ENCODE data around the gene KCND1. TPM values are rescaled to one million over a fixed set of nuclear protein-coding genes. Genes with fewer than 3 reads are reported as not detected.

KCND1 gene
- polyA plus RNA-seq, 1 donor (not counting 4 experiments of a cell fraction or from before 2014, with no cell fraction given): 0.20 TPM

GRCh38 chrX:48933757-48934156 lies 37.9 kb downstream of the KCND1 start:
- no peak for DNase-seq (ENCODE audit: low read depth, low spot score)
- no peak for FAIRE-seq
- no peaks in the 10 kb centered on the region for H3K9me3 ChIP-seq (ENCODE audit: control insufficient read depth, low read depth, low read length)
- peaks cover under 1% of the 10 kb centered on the region for H3K79me2 ChIP-seq (ENCODE audit: control insufficient read depth, insufficient read depth, low read length)
- H3K4me2 ChIP-seq (ENCODE audit: control insufficient read depth, extremely low read depth, insufficient read depth, low read depth, low read length): no peak overlapping the region
- TF ChIP-seq EZH2 (IDR thresholded peaks at IDR 0.05; ENCODE audit: low read length) (no peak), CTCF (optimal IDR thresholded peaks at IDR 0.05 in 1 of 3, IDR thresholded peaks at IDR 0.05 in 1 of 3, conservative IDR thresholded peaks at IDR 0.05 in 1 of 3; ENCODE audit: extremely low read depth in 1 of 3, insufficient read depth in 2 of 3, low read length in 3 of 3) (no peak)
- no peaks in the 10 kb centered on the region for H3K4me1 ChIP-seq (ENCODE audit: control insufficient read depth, extremely low read depth, insufficient read depth, low read length)
- dilution Hi-C loops (cut with MboI; ENCODE audit: extremely low pct_ligation_motif_present, low sequenced_read_pairs): no loop called here
- peaks cover 0 to 4% of the 10 kb centered on the region in 2 experiments for H3K36me3 ChIP-seq (ENCODE audit: control insufficient read depth in 2 of 2, extremely low read depth in 1 of 2, insufficient read depth in 2 of 2, low read length in 2 of 2)
- H3K27me3 ChIP-seq (ENCODE audit: control insufficient read depth, extremely low read depth, insufficient read depth, low read length): no peaks in the 10 kb centered on the region
- no peak overlapping the region for H3K9ac ChIP-seq (ENCODE audit: control insufficient read depth, extremely low read depth, insufficient read depth, low read length)
- H3K9me1 ChIP-seq (ENCODE audit: control insufficient read depth, extremely low read depth, insufficient read depth, low read length): no peaks in the 10 kb centered on the region
- no peaks in the 10 kb centered on the region for H4K20me1 ChIP-seq (ENCODE audit: control insufficient read depth, extremely low read depth, insufficient read depth, low read length)
- H2AFZ ChIP-seq (ENCODE audit: control insufficient read depth, low read length): no peak overlapping the region
- no peak overlapping the region for H3K27ac ChIP-seq (ENCODE audit: control insufficient read depth, insufficient read depth, low read length)
- H3K4me3 ChIP-seq (ENCODE audit: control insufficient read depth in 2 of 3, extremely low read depth in 1 of 3, insufficient read depth in 2 of 3, low read depth in 1 of 3, low read length in 3 of 3): no peak overlapping the region

GRCh38 chrX:48927736-48928382 lies 43.8 kb downstream of the KCND1 start:
- Histone ChIP-seq H2AFZ (ENCODE audit: control insufficient read depth, low read length) (no peak overlapping the region), H3K9ac (ENCODE audit: control insufficient read depth, extremely low read depth, insufficient read depth, low read length) (no peak overlapping the region), H3K9me1 (ENCODE audit: control insufficient read depth, extremely low read depth, insufficient read depth, low read length) (no peaks in the 10 kb centered on the region), H3K4me2 (ENCODE audit: control insufficient read depth, extremely low read depth, insufficient read depth, low read depth, low read length) (no peak overlapping the region), H3K36me3 (ENCODE audit: control insufficient read depth in 2 of 2, extremely low read depth in 1 of 2, insufficient read depth in 2 of 2, low read length in 2 of 2) (peaks cover 4 to 9% of the 10 kb centered on the region in 2 experiments), H3K79me2 (ENCODE audit: control insufficient read depth, insufficient read depth, low read length) (no peaks in the 10 kb centered on the region), H3K27ac (ENCODE audit: control insufficient read depth, insufficient read depth, low read length) (no peak overlapping the region), H3K9me3 (ENCODE audit: control insufficient read depth, low read depth, low read length) (peaks cover 2% of the 10 kb centered on the region), H3K4me3 (ENCODE audit: control insufficient read depth in 2 of 3, extremely low read depth in 1 of 3, insufficient read depth in 2 of 3, low read depth in 1 of 3, low read length in 3 of 3) (no peak overlapping the region), H4K20me1 (ENCODE audit: control insufficient read depth, extremely low read depth, insufficient read depth, low read length) (no peaks in the 10 kb centered on the region), H3K27me3 (ENCODE audit: control insufficient read depth, extremely low read depth, insufficient read depth, low read length) (no peaks in the 10 kb centered on the region), H3K4me1 (ENCODE audit: control insufficient read depth, extremely low read depth, insufficient read depth, low read length) (no peaks in the 10 kb centered on the region)
- TF ChIP-seq CTCF (optimal IDR thresholded peaks at IDR 0.05 in 1 of 3, IDR thresholded peaks at IDR 0.05 in 1 of 3, conservative IDR thresholded peaks at IDR 0.05 in 1 of 3; ENCODE audit: extremely low read depth in 1 of 3, insufficient read depth in 2 of 3, low read length in 3 of 3) (no peak), EZH2 (IDR thresholded peaks at IDR 0.05; ENCODE audit: low read length) (no peak)
- no peak for DNase-seq (ENCODE audit: low read depth, low spot score)
- dilution Hi-C loops (cut with MboI; ENCODE audit: extremely low pct_ligation_motif_present, low sequenced_read_pairs): no loop called here
- FAIRE-seq: no peak

All from keratinocyte (primary cell).